Uterus (tissue), 4 donors: Measurements from ENCODE around the gene THOC2. TPM values are rescaled to one million over a fixed set of nuclear protein-coding genes. Genes with fewer than 3 reads are reported as not detected.
"Not testable (repeated sequence)": the region's sequence is repeated elsewhere in the genome, so short reads cannot be mapped to it uniquely, and the experiment has no call there.

Source experiments
- DNase-seq, 2 donors: peaks; one replicate each; pipeline ENCODE4 v3.0.0-alpha.2; 2019 to 2020
- H3K27ac ChIP-seq, 2 donors: fragments of 200-600 bp; sonication (generic); 1 replicate in 1 of 2; 2 replicates in 1 of 2; pipeline ENCODE4 v1.5.1; 2016 to 2018
- H3K27me3 ChIP-seq, 2 donors: fragments of 200-600 bp; sonication (generic); one replicate each; pipeline ENCODE4 v1.5.1; 2018 to 2019; ENCODE audit warnings: control low read depth in 1 of 2
- H3K36me3 ChIP-seq, 2 donors: fragments of 200-600 bp; sonication (generic); one replicate each; pipeline ENCODE4 v1.5.1; 2019; ENCODE audit warnings: control low read depth in 1 of 2
- H3K4me1 ChIP-seq, 2 donors: fragments of 200-600 bp; sonication (generic); one replicate each; pipeline ENCODE4 v1.5.1; 2018 to 2019; ENCODE audit warnings: control low read depth in 1 of 2
- H3K4me3 ChIP-seq, 2 donors: fragments of 200-600 bp; sonication (generic); 1 replicate in 1 of 2; 2 replicates in 1 of 2; pipeline ENCODE4 v1.5.1; 2018 to 2019; ENCODE audit warnings: mild to moderate bottlenecking in 1 of 2
- H3K9me3 ChIP-seq, 2 donors: fragments of 200-600 bp; sonication (generic); one replicate each; pipeline ENCODE4 v1.5.1; 2019; ENCODE audit warnings: control low read depth in 1 of 2
- CTCF ChIP-seq, 4 experiments: fragments of 200-600 bp in 2 of 4; fragments of 450-650 bp in 2 of 4; sonication (generic) in 2 of 4; IDR thresholded peaks; one replicate each; pipeline ENCODE4 v1.5.1; 2016 to 2019; ENCODE audit warnings: antibody characterized with exemption in 4 of 4, mild to moderate bottlenecking in 2 of 4, moderate library complexity in 1 of 4
- POLR2A ChIP-seq, 2 donors: fragments of 450-650 bp; IDR thresholded peaks; one replicate each; pipeline ENCODE4 v1.6.1; 2016; ENCODE audit warnings: antibody characterized with exemption in 2 of 2, mild to moderate bottlenecking in 1 of 2, moderate library complexity in 1 of 2
- intact Hi-C: fragments of 100-400 bp; cut with DNase I; formaldehyde crosslinking; loops from one replicate; pipeline ENCODE4 v1.15.1; 2023; ENCODE audit warnings: low total_unique reads
- total RNA-seq, 4 donors: library from RNA; depleted of rRNA in 3 of 4; stranded (reverse); fragments of >200 nt in 3 of 4; gene quantifications; one replicate each; pipeline versions ENCODE4 v1.1.0 to v1.2.4, GENCODE V29; 2014 to 2023
- donor health status: DM: yes; HTN: yes; CAD: no.

Gene THOC2
- total RNA-seq, 4 donors from 2014 or later: 54.3 to 180 (median 80.1) TPM

- Histone ChIP-seq H3K36me3 (no peaks in the 10 kb centered on the region), H3K4me1 (no peaks in the 10 kb centered on the region), H3K27ac (no peak overlapping the region), H3K9me3 (no peaks in the 10 kb centered on the region), H3K27me3 (no peaks in the 10 kb centered on the region), H3K4me3 (no peak overlapping the region)
- intact Hi-C loops: no loop called here
- no peak for DNase-seq
- TF ChIP-seq POLR2A (IDR thresholded peaks at IDR 0.05) (no peak), CTCF (IDR thresholded peaks at IDR 0.05) (no peak)
Observed at GRCh38 chrX:123581586-123581985, 151.3 kb downstream of the THOC2 start.

DNA sequence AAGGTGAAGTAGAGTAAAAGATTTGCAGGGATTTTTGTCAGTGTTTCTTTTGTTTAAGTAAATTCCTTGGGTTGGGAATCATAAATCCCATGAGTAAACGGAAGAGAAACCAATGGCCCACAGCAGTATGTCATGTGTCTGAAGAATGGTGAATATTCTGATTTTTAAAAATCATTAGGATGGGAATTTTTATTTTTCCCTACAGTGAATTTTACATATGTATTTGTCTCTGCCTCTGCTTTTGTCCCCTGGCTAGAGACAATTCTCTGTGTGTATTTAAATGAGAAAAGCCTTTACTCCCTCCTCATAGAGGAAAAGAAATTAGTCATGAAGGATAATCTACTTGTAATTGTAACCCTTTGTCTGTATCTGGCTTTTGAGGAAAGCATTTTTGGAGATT, 152.1 kb downstream of the THOC2 start:
- Histone ChIP-seq H3K27me3 (no peaks in the 10 kb centered on the region), H3K27ac (no peak overlapping the region), H3K36me3 (no peaks in the 10 kb centered on the region), H3K9me3 (no peaks in the 10 kb centered on the region), H3K4me1 (no peaks in the 10 kb centered on the region), H3K4me3 (no peak overlapping the region)
- no peak for DNase-seq
- intact Hi-C loops: no loop called here
- TF ChIP-seq POLR2A (IDR thresholded peaks at IDR 0.05) (no peak), CTCF (IDR thresholded peaks at IDR 0.05) (no peak)

- DNase-seq, H3K4me3 ChIP-seq, H3K27ac ChIP-seq, H3K36me3 ChIP-seq, H3K27me3 ChIP-seq, H3K9me3 ChIP-seq, intact Hi-C loops, H3K4me1 ChIP-seq: not testable (repeated sequence)
Observed at GRCh38 chrX:123574027-123574426, 158.8 kb downstream of the THOC2 start.

DNA sequence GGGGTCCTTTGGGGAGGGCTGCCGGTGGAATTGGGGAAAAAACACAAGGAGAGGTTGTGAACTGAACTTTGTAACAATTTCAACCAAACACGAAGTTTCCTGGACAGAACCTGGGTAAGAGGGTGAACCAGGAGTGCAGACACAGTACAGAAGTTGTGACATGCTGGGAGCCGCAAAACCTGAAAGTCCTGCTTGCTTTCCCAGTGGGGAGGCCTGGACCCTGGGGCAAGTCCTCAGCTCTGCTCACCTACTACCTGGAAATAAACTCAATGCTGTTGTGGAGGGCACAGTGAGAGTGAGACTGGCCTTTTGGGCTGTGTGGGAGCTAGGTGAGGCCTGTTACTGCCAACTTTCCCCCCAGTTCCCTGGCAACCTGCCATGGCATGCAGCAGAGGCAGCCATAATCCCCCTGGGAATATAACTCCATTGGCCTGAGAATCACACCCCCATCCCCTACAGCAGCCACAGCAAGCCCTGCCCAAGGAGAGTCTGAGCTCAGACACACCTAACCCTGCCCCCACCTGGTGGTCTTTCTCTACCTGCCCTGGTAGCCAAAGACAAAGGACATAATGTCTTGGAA, 162.8 kb downstream of the THOC2 start:
- no peak overlapping the region for H3K4me3 ChIP-seq
- no peak for DNase-seq
- intact Hi-C loops: no loop called here
- H3K27ac ChIP-seq: no peak overlapping the region
- no peak for TF ChIP-seq POLR2A (IDR thresholded peaks at IDR 0.05)
- no peaks in the 10 kb centered on the region for H3K4me1 ChIP-seq
- no peaks in the 10 kb centered on the region for H3K36me3 ChIP-seq
- no peaks in the 10 kb centered on the region for H3K27me3 ChIP-seq
- no peaks in the 10 kb centered on the region for H3K9me3 ChIP-seq

DNA sequence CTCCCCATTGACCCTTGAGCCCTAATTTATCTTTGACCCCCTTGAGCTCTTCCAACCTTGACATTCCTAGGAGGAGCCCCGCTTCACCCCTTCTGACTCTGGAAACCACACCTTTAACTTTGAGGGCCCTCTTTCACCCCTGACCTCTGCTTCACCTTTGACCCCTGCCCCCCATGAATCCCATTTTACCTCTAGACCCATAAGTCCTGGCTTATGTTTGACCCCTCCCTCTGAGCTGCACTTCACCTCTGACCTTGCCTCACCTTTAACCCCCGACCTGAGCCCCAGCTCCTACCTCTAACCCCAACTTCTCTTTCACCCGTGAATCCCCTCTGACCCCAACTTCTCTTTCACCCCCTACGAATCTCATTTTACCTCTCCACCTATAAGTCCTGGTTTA, 169.7 kb downstream of the THOC2 start:
- Histone ChIP-seq H3K36me3 (no peaks in the 10 kb centered on the region), H3K9me3 (no peaks in the 10 kb centered on the region), H3K27me3 (no peaks in the 10 kb centered on the region), H3K4me3 (no peak overlapping the region), H3K27ac (no peak overlapping the region), H3K4me1 (no peaks in the 10 kb centered on the region)
- no peak for DNase-seq
- TF ChIP-seq CTCF (IDR thresholded peaks at IDR 0.05): no peak
- no peak for TF ChIP-seq POLR2A (IDR thresholded peaks at IDR 0.05)
- intact Hi-C loops: no loop called here

DNA sequence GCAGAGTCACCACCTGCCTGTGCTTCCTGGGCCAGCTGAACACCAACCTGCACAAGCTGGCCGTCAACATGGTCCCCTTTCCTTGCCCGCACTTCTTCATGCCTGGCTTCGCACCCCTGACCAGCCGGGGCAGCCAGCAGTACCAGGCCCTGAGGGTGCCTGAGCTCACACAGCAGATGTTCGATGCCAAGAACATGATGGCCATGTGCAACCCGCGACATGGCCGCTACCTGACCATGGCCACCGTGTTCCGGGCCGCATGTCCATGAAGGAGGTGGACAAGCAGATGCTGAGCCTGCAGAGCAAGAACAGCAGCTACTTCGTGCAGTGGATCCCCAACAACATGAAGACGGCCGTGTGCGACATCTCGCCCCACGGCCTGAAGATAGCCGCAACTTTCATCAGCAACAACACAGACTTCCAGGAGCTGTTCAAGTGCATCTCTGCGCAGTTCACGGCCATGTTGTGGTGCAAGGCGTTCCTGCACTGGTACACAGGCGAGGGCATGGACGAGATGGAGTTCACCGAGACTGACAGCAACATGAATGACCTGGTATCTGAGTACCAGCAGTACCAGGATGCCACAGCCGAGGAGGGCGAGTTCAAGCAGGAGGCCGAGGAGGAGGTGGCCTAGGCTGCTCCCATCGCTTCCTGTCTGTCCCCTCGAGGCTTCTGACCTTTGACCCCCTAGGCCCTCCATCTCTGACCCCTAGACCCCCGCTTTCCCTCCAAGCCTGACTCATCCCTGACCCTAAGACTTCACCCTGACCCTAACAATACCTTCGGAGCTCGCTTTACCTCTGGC, 170.3 kb downstream of the THOC2 start:
- no peaks in the 10 kb centered on the region for H3K27me3 ChIP-seq
- no peak overlapping the region for H3K4me3 ChIP-seq
- H3K27ac ChIP-seq: no peak overlapping the region
- intact Hi-C loops: no loop called here
- no peaks in the 10 kb centered on the region for H3K36me3 ChIP-seq
- H3K9me3 ChIP-seq: no peaks in the 10 kb centered on the region
- TF ChIP-seq POLR2A (IDR thresholded peaks at IDR 0.05) (no peak), CTCF (IDR thresholded peaks at IDR 0.05) (no peak)
- no peaks in the 10 kb centered on the region for H3K4me1 ChIP-seq
- DNase-seq: no peak
